Psoas muscle (tissue), 8 donors: ENCODE results near the gene KCNAB1. TPM values are rescaled to one million over a fixed set of nuclear protein-coding genes. Genes with fewer than 3 reads are reported as not detected.

Experiments used
- ATAC-seq, 4 donors: fragments of 200-7000 bp; cut with Tn5 transposase; one replicate each; pipeline ENCODE4 v1.9.1; 2020; ENCODE audit warnings: moderate library complexity in 3 of 4, mild to moderate bottlenecking in 2 of 4
- DNase-seq, 2 donors: peaks; one replicate each; pipeline ENCODE4 v3.0.0-alpha.2; 2020
- H3K27ac ChIP-seq: fragments of 200-600 bp; one replicate; pipeline ENCODE4 v1.8.0; 2022
- H3K27me3 ChIP-seq, 3 donors: fragments of 200-600 bp in 1 of 3; one replicate each; pipeline versions ENCODE4 v1.6.1 to v1.8.0; 2013 to 2022; ENCODE audit warnings: low read length in 2 of 3, mild to moderate bottlenecking in 2 of 3, moderate library complexity in 1 of 3; ENCODE audit not compliant: insufficient read depth in 3 of 3
- H3K36me3 ChIP-seq, 2 donors: fragments of 200-600 bp in 1 of 2; one replicate each; pipeline versions ENCODE4 v1.6.1 to v1.8.0; 2013 to 2022; ENCODE audit warnings: low read depth in 1 of 2, mild to moderate bottlenecking in 1 of 2, moderate library complexity in 1 of 2; ENCODE audit not compliant: insufficient read depth in 1 of 2
- H3K4me1 ChIP-seq: fragments of 200-600 bp; one replicate; pipeline ENCODE4 v1.8.0; 2022
- H3K4me3 ChIP-seq: fragments of 200-600 bp; one replicate; pipeline ENCODE4 v1.8.0; 2022; ENCODE audit warnings: mild to moderate bottlenecking
- H3K9me3 ChIP-seq: fragments of 200-600 bp; one replicate; pipeline ENCODE4 v1.8.0; 2022
- CTCF ChIP-seq: fragments of 200-600 bp; IDR thresholded peaks from one replicate; pipeline ENCODE4 v1.8.0; 2022; ENCODE audit warnings: antibody characterized with exemption
- WGBS, 3 donors: extraction: QIAGEN DNeasy Blood & Tissue Kit; methylation state at CpG; one replicate each; pipeline versions ENCODE4 v1.1.6 to v1.1.7; 2013; 5-methylcytosine and 5-hydroxymethylcytosine counted together
- intact Hi-C, 2 donors: fragments of 100-400 bp; cut with DNase I; formaldehyde crosslinking; loops; one replicate each; pipeline versions ENCODE4 v1.11.0 to v1.14.2; 2022
- polyA plus RNA-seq, 3 donors: library from polyadenylated mRNA; stranded (reverse); fragments of 200-250 nt; gene quantifications; one replicate each; pipeline ENCODE4 v1.2.3, GENCODE V29; 2013
- total RNA-seq, 4 donors: library from RNA; stranded (reverse); fragmentation: NEBNext Ultra II Directional in 2 of 4; extraction: Animal tissue kit (Norgen Biotek cat#: 25700) in 2 of 4; gene quantifications; one replicate each; pipeline versions ENCODE4 v1.2.1 to v1.2.4, GENCODE V29; 2021 to 2023
- donor health status: healthy with polysubstance abuse.
- donor health status: DM: no; HTN: no; CAD: no; lungs with moderate emphysema.
- donor health status: Bipolar disorder and iron deficiency.
- donor health status: healthy.
- donor health status: DM: yes; HTN: yes; CAD: no.
- donor health status: DM: no; HTN: no; CAD: no.
- donor health status: DM: no; HTN: no; CAD: no.
- donor health status: DM: yes; HTN: yes; CAD: no.

KCNAB1 gene
- total and polyA plus RNA-seq, 7 donors: 0.66 to 3.1 (median 0.91) TPM

DNA sequence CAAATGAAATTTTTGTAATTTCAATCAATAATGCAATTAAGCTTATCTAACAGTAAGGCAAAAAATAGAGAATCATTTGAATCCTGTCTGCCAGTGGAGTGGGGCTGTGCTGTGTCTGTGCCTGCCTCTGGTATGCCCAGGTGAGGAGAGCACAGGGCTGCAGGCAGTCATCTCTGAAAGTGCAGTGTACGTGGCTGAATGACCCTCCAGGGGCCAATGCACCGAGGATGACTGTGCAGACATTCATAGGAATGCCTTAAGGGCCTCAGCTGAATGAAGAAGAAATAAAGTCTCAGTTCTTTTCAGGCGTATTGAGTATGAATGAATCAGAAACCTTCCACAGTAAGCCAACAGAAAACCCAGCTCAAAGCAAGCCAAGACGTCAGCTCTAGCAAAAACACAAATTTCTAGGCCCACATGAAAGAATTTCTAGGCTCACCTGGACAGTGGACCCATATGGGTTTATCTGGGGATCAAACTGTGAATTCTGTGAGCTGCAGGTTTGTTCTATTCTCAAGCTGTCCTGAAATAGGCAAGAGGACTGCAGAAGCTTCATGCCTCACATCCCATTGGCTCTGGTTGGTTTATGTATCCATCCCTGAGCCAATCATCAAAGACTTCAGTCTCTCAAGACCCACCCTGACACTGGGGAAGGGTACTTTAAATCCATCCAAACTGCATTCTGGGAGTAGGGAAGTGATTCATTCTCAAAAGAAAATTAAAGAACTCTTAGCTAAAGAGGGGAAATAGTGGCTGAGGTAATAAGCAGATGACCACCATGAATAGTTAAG, 311.2 kb downstream of the KCNAB1 start:
- H3K4me3 ChIP-seq: no peak overlapping the region
- H3K27ac ChIP-seq: no peak overlapping the region
- H3K4me1 ChIP-seq: no peaks in the 10 kb centered on the region
- no peaks in the 10 kb centered on the region for H3K9me3 ChIP-seq
- DNase-seq: no peak
- intact Hi-C loops: no loop called here
- no peaks in the 10 kb centered on the region for H3K36me3 ChIP-seq
- no peak for ATAC-seq
- 86 to 92% (median 86%) methylated on average over 4 of the region's 4 CpGs for WGBS, 3 donors
- H3K27me3 ChIP-seq: no peaks in the 10 kb centered on the region
- TF ChIP-seq CTCF: no peak

DNA sequence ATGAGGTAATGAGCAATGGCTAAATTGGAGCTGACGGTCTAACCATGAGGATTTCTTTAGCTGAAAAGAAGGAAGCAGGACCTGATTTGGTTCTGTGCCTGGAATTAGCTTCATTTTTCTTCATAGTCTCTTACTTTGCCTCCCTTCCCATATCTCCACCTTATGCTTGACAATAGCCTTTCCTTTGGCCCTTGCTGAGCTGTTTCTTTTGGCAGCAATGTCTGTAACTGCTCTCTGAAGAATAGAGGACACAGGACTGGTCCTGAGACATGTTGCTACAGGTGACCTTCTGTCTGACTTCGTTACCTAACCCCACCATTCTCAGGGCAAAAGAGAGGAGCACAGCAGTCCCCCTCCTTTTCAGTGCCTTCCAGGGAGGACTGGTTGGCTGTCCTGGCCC, 312.2 kb downstream of the KCNAB1 start:
- Histone ChIP-seq H3K9me3 (no peaks in the 10 kb centered on the region), H3K36me3 (no peaks in the 10 kb centered on the region), H3K4me3 (no peak overlapping the region), H3K4me1 (no peaks in the 10 kb centered on the region), H3K27me3 (no peaks in the 10 kb centered on the region), H3K27ac (no peak overlapping the region)
- intact Hi-C loops: no loop called here
- ATAC-seq (no peak), DNase-seq (no peak)
- TF ChIP-seq CTCF: no peak
- WGBS, 3 donors: 55 to 81% (median 71%) methylated on average over 2 of the region's 2 CpGs

GRCh38 chr3:156433138-156433537, 312.8 kb downstream of the KCNAB1 start:
- ATAC-seq: no peak
- no peak overlapping the region for H3K27ac ChIP-seq

GRCh38 chr3:156433910-156434309, 313.5 kb downstream of the KCNAB1 start:
- ATAC-seq (no peak), DNase-seq (no peak)
- H3K4me1 ChIP-seq: no peaks in the 10 kb centered on the region
- no peaks in the 10 kb centered on the region for H3K27me3 ChIP-seq
- intact Hi-C loops: no loop called here
- no peaks in the 10 kb centered on the region for H3K36me3 ChIP-seq
- no peak for TF ChIP-seq CTCF
- H3K9me3 ChIP-seq: no peaks in the 10 kb centered on the region
- H3K4me3 ChIP-seq: no peak overlapping the region
- H3K27ac ChIP-seq: no peak overlapping the region

More at GRCh38 chr3:156433138-156433537, 312.8 kb downstream of the KCNAB1 start:
- Histone ChIP-seq H3K4me3 (no peak overlapping the region), H3K36me3 (no peaks in the 10 kb centered on the region), H3K4me1 (no peaks in the 10 kb centered on the region), H3K27me3 (no peaks in the 10 kb centered on the region), H3K9me3 (no peaks in the 10 kb centered on the region)
- TF ChIP-seq CTCF: no peak
- intact Hi-C loops: no loop called here
- DNase-seq: no peak
- WGBS, 3 donors: 60 to 66% (median 64%) methylated on average over 5 of the region's 5 CpGs

DNA sequence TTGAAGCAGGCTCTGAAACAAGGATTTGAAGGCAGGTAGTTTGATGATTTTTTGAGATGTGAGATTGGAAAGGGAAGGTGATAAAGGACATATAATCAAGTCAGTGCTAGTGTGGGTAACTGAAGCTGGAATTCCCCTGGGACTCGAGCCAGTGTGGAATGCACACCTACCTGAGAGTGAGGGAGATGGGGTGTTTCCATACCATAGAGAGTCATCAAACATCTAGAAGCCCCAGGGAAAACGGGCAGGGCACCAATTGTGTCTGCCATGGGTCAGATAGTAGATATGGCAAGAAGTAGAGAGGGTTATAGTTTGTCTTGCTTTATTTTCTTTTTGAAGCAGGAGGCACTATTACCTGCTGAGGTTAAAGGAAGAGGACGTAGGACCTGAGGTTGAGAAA, 314.5 kb downstream of the KCNAB1 start:
- no peak for DNase-seq
- no peaks in the 10 kb centered on the region for H3K4me1 ChIP-seq
- no peak overlapping the region for H3K4me3 ChIP-seq
- no peaks in the 10 kb centered on the region for H3K27me3 ChIP-seq
- WGBS, 3 donors: 76 to 79% (median 76%) methylated on average over 3 of the region's 3 CpGs
- intact Hi-C loops: no loop called here
- no peak for TF ChIP-seq CTCF
- no peak for ATAC-seq
- H3K9me3 ChIP-seq: no peaks in the 10 kb centered on the region
- no peaks in the 10 kb centered on the region for H3K36me3 ChIP-seq
- no peak overlapping the region for H3K27ac ChIP-seq
